DMS153 treated with DMSO at 0.1 percent for 48 hours (cell line): ENCODE data around the gene KCND3.

Experiments
- DNase-seq: peaks from one replicate; lab custom pipeline; 2025; ENCODE audit not compliant: unreplicated experiment; lab: John Stamatoyannopoulos, UW

The KCND3 gene

DNA sequence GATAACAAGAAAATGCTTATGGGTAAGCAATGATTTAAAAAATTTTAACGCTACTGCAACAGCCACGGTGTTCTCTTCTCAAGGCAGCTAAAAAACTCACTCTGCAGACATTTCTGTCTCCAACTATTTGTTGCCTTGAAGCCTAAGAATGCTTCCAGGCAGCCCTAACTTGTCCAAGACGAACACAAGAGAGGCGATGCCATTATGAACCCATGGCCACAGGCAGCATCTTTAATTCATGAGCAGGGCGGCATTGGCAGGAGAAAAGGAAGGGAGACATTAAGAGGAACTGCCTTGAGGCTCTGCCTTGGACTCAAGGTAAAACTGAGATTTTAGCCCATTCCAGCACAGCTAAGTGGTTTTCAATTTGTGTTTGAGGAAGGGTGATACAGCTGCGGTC lies 67.5 kb downstream of the KCND3 start:
- DNase-seq: no peak

GRCh38 chr1:111920221-111921024 lies 69.0 kb downstream of the KCND3 start:
- peak; percentile 83 for DNase-seq

DNA sequence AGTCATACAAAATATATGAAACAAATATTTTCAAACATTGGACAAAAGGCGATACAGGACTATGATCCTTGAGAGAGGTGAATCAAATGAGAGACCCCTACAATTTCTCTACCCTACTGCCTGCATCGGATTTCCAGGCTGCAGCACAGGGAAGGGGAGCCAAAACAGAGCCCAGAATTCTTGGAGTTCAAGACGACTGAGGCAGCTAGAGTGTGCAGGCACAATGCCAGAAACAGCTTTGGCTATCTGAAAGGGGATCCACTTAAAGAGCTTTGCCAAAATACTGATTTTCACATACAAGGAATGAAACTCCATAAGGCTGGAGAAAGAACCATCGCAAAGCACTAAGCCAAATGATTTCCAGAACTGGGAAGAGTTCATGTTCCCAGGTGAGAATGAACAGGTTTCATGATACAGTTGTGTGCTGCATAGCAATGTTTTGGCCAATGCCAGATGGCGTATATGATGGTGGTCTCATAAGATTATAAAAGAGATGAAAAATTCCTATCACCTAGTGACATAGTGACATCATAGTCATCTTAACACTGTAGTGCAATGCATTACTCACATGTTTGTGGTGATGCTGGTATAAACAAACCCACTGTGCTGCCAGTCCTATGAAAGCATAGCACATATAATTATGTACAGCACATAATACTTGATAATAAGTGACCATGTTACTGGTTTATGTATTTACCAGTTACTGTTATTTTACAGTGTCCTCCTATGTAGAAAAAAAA lies 77.5 kb downstream of the KCND3 start:
- no peak for DNase-seq

DNA sequence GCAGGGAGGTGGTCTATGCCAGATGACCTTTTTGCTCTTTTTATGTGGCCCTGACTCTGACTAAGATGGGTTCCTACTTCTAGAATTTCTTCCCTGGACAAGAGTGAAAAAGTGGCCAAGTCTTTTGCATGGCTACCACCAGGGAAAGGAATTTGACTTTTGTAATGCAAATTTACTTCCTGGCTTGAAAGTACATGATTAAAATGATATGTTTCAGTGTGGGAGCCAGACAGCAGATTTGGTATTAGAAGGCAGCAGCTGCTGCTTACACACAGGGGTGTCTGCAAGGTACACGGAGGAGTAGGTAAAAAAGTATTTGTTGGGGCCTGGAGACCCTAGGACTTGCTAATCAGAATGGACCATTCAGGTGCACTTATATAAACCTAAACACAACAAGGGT lies 78.4 kb downstream of the KCND3 start:
- DNase-seq: no peak

DNA sequence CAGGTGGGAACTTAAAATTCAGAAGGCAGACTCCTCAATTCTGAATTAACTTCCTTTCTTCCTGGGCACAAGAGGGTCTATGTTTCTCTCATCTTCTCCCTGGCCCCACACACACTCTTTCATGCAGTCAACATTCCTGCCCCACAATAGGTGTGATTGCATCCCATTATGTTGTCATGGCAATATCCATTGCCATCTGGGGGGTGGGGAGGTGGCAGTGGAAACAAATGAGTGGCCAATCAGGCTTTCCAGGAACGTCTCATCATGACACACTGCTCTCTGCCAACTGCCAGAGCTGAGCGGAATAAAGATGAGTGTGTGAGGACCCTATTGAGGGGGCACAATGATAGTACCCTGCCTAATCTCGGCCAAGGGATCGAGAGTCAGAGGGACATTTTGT lies 80.4 kb downstream of the KCND3 start:
- DNase-seq: peak; percentile 36

- DNase-seq: no peak
Observed at GRCh38 chr1:111908011-111908621, 81.4 kb downstream of the KCND3 start.

- no peak for DNase-seq
Observed at GRCh38 chr1:111907321-111907720, 82.1 kb downstream of the KCND3 start.

- no peak for DNase-seq
Observed at GRCh38 chr1:111906816-111907215, 82.7 kb downstream of the KCND3 start.

DNA sequence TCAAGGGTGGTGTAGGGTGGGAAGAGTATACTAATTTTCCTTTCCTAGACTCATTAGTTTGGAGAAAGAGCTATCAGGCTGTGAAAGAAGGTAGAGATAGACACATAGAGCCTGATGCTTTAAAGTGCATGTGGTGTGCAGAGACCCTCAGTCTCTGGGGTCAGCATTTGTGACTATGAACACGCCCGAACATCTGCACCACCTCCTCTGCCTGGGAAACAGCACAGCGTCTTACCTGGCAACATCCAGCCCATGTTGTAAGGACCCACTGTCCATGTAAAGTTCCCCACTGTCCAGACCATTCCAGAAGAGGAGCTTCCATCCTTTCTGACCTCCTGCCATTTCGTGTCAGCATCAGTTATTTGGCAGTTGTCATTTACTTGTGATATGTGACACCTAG lies 83.4 kb downstream of the KCND3 start:
- no peak for DNase-seq

- DNase-seq: peak; percentile 55
Observed at GRCh38 chr1:111904478-111905218, 84.8 kb downstream of the KCND3 start.

- DNase-seq: no peak
Observed at GRCh38 chr1:111903871-111904449, 85.5 kb downstream of the KCND3 start.

- no peak for DNase-seq
Observed at GRCh38 chr1:111903148-111903870, 86.2 kb downstream of the KCND3 start.

DNA sequence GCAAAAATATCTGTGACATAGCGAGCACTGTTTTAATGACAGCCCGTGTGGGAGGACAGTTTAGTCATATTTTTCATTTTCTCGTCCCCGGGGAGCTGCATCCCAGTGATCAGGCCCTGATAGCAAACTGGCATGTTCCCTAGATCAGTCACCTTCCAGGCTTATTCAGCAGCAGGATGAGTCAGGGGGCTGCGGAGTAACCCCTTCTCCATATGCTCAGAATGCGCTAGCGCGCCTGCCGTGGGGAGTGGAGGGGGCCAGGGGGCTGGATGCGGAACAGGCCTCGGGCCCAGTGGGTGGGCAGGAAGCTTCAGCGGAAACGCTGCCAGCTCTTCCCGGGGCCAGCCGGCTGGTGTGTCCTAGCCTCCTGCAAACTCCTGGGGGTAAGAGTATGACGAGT lies 94.0 kb downstream of the KCND3 start:
- DNase-seq: no peak

DNA sequence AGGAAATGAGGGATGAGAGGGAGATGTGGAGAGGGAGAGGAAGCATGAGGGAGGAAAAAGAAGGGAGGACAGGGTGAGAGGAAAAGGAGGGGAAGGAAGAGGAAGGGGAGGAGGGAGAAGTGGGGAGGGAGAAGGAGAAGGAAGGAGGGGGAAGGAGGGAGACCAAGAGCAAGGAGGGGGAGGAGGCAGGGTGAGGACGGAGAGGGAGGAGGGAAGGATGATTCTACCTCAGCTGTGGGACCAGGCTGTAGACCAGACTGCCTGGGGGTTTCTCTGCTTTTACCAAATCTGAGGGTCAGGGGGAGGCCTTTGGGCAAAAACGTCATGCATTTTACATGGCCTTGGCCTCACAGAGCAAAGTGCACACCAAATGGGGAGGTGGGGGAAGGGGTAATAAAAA lies 94.5 kb downstream of the KCND3 start:
- no peak for DNase-seq

DNA sequence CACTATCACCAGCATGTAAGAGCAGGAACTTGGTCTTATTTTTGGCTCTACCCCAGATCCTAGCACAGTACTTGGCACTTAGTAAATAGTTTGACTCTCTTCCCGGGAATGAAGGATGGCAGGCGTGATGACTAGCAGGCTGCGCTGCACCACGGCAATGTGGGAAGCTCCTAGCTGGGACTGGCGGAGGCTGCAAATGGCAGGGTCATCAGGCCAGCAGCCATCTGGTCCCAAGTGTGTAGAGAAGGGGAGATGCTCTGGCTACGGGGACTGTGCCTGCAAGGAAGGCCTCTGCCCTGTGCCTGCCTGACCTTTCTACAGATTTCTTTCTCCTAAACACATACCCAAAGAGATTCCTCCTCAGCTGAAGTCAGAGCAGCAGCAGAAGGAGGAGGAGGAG lies 95.0 kb downstream of the KCND3 start:
- no peak for DNase-seq

- no peak for DNase-seq
Observed at GRCh38 chr1:111891566-111891965, 97.9 kb downstream of the KCND3 start.

GRCh38 chr1:111888740-111889376 lies 100.6 kb downstream of the KCND3 start:
- no peak for DNase-seq

DNA sequence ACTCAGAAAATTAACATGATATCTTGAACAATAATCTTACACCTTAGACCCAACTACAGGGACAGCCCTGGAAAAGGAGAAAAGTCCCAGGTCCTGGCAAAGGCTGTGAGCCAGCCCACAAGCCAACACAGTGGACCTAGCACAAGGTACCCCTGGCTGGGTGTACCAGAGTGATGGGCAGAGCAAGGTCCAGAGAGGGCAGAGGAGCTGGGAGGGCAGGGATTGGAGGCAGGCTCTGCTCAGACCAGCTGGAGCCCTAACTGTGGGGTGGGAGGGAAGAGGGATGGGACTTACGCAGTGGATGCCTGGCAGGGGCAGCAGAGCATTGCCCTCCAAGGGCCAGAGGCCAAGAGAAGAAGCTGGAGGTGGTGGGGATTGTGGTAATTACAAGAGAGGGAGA lies 101.6 kb downstream of the KCND3 start:
- DNase-seq: no peak

DNA sequence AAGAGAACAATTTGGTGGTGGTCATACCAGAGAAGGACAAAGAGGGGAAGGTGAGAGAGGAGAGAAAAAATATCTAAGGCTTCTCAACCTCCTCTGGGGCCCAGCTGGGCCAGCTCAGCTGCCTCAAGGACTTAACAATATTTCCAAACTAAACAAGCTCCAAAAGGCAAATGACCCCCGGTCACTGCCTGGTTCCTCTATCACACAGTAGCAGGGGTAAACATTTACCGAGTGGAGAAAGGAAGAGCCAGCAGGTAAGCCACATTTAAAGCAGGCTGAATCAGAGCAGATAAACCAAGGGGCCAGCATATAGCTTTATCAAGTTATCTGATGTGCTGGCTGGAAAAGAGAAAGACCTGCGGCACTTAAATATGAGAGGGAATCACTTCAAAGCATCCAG lies 102.1 kb downstream of the KCND3 start:
- DNase-seq: no peak

GRCh38 chr1:111886741-111887140 lies 102.7 kb downstream of the KCND3 start:
- DNase-seq: no peak
